Measurements from ENCODE around the gene PWWP2B. TPM values are rescaled to one million over a fixed set of nuclear protein-coding genes. Genes with fewer than 3 reads are reported as not detected.
"Not testable (repeated sequence)": the region's sequence is repeated elsewhere in the genome, so short reads cannot be mapped to it uniquely, and the experiment has no call there.

Gene PWWP2B
- total RNA-seq, 4 donors from 2014 or later: 14.9 to 27.3 (median 16.7) TPM

- no peaks in the 10 kb centered on the region for H3K36me3 ChIP-seq
- H3K9me3 ChIP-seq: no peaks in the 10 kb centered on the region
- 79 to 86% methylated on average over 23 to 25 of the region's 26 CpGs for WGBS, 2 donors
- H3K27me3 ChIP-seq: no peaks in the 10 kb centered on the region
- intact Hi-C loops (cut with DNase I): no loop called here
- DNase-seq: no peak
- H3K4me1 ChIP-seq: no peaks in the 10 kb centered on the region
- TF ChIP-seq CTCF (IDR thresholded peaks at IDR 0.05) (no peak), POLR2A (IDR thresholded peaks at IDR 0.05) (no peak)
- H3K4me3 ChIP-seq: no peak overlapping the region
- no peak overlapping the region for H3K27ac ChIP-seq
Observed at GRCh38 chr10:132375116-132375794, 21.7 kb upstream of the PWWP2B start.

DNA sequence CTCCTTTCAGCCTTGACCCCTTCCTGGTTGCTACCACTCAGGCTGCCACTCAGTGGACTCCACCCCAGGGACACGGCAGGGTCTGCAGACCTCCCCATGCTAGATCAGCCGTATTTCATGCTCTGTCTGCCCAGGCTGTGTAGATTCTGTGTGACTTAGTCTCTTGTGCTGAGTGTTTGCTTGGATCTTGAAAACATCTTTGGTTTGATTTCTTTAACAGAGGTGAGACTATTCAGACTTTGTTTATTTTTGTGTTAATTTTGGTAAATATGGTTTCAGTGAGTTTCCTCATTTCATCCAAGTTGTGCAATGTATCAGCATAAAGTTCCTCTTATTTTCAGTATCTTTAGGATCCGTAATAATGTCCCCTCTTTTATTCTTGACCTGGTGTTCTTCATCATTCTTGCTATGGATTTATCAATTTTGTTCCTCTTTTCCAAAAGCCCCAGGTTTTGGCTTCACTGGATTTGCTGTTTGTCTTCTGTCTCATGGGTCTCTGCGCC lies 21.2 kb upstream of the PWWP2B start:
- intact Hi-C loops (cut with DNase I): no loop called here
- 72 to 81% methylated on average over 3 to 4 of the region's 4 CpGs for WGBS, 2 donors
- TF ChIP-seq POLR2A (IDR thresholded peaks at IDR 0.05) (no peak), CTCF (IDR thresholded peaks at IDR 0.05) (no peak)

DNA sequence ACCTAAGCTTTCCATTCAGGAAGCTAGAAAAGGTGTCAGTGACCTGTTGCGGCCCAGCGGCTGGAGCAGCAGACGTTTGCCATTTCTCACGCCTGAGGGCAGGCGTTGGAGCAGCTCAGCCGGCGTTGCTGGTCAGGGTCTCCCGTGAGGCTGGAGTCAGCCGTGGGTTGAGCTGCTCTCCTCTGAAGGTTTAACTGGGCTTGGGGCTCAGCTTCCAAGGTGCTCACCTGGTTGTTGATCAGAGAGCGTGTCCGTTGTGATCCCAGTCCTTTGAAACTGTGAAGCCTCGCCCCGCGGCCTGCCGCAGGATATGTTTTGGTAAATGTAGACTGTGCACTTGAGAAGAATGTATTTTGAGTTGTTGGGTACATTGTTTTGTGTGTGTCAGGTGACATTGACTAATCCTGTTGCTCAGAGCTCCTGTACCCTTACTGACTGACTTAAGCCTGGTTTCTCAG lies 20.6 kb upstream of the PWWP2B start:
- TF ChIP-seq POLR2A (IDR thresholded peaks at IDR 0.05) (no peak), CTCF (IDR thresholded peaks at IDR 0.05) (no peak)
- Histone ChIP-seq H3K9me3 (peaks cover 0 to 6% (median 0%) of the 10 kb centered on the region in 3 donors), H3K4me1 (peaks cover 0 to 3% (median 0%) of the 10 kb centered on the region in 3 donors), H3K27ac (no peak overlapping the region), H3K4me3 (no peak overlapping the region), H3K27me3 (no peaks in the 10 kb centered on the region), H3K36me3 (no peaks in the 10 kb centered on the region)
- no peak for DNase-seq
- intact Hi-C loops (cut with DNase I): no loop called here
- 84 to 93% methylated on average over 3 to 15 of the region's 15 CpGs for WGBS, 2 donors

More for the DNA sequence above, 21.2 kb upstream of the PWWP2B start:
- peaks cover 0 to under 1% (median 0%) of the 10 kb centered on the region in 3 donors for H3K9me3 ChIP-seq
- H3K36me3 ChIP-seq: no peaks in the 10 kb centered on the region
- DNase-seq: no peak
- no peaks in the 10 kb centered on the region for H3K4me1 ChIP-seq
- no peak overlapping the region for H3K27ac ChIP-seq
- no peak overlapping the region for H3K4me3 ChIP-seq
- no peaks in the 10 kb centered on the region for H3K27me3 ChIP-seq

DNA sequence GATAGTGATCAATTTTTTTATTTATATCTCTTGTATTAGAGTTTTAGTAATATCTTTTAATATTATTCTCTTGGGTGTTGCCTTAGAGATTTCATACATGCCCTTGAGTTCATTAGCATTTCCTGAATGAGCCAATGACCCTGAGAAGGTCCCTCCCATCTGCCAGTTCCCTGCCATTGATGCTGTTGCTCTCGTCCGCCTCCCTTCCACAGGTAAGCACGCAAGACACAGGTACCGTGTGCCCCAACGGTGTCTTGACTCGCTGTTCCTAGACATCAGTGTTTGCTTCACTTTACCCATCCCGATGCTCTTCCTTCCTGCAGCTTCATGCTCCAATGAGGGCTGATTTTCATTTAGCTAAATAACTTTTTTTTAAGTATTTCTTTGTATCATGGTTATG lies 19.7 kb upstream of the PWWP2B start:
- no peak for DNase-seq

DNA sequence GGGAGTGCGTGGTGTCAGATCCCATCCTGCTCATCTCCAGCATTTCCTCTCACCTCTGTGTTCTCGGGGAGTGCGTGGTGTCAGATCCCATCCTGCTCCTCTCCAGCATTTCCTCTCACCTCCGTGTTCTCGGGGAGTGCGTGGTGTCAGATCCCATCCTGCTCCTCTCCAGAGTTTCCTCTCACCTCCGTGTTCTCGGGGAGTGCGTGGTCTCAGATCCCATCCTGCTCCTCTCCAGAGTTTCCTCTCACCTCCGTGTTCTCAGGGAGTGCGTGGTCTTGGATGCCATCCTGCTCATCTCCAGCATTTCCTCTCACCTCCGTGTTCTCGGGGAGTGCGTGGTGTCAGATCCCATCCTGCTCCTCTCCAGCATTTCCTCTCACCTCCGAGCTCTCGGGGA lies 18.0 kb upstream of the PWWP2B start:
- H3K4me3 ChIP-seq; intact Hi-C loops (cut with DNase I); DNase-seq; H3K36me3 ChIP-seq; H3K9me3 ChIP-seq; H3K27ac ChIP-seq; H3K27me3 ChIP-seq: not testable (repeated sequence)
- peaks cover 0 to 12% (median 0%) of the 10 kb centered on the region in 3 donors for H3K4me1 ChIP-seq
- WGBS, 2 donors: 73 to 86% methylated on average over 16 of the region's 16 CpGs

More for the DNA sequence above, 19.7 kb upstream of the PWWP2B start:
- Histone ChIP-seq H3K9me3 (peaks cover 0 to 7% (median 0%) of the 10 kb centered on the region in 3 donors), H3K4me3 (no peak overlapping the region), H3K27ac (no peak overlapping the region), H3K4me1 (peaks cover 0 to 12% (median 0%) of the 10 kb centered on the region in 3 donors), H3K27me3 (no peaks in the 10 kb centered on the region), H3K36me3 (no peaks in the 10 kb centered on the region)
- TF ChIP-seq CTCF (IDR thresholded peaks at IDR 0.05): no peak
- no peak for TF ChIP-seq POLR2A (IDR thresholded peaks at IDR 0.05)
- WGBS, 2 donors: 87 to 89% methylated on average over 7 of the region's 7 CpGs
- intact Hi-C loops (cut with DNase I): no loop called here

GRCh38 chr10:132380986-132381385 lies 16.0 kb upstream of the PWWP2B start:
- DNase-seq; intact Hi-C loops (cut with DNase I); H3K9me3 ChIP-seq; H3K27ac ChIP-seq; H3K27me3 ChIP-seq; H3K36me3 ChIP-seq; H3K4me3 ChIP-seq: not testable (repeated sequence)
- WGBS, 2 donors: 74 to 100% methylated on average over 1 to 2 of the region's 4 CpGs
- H3K4me1 ChIP-seq: peaks cover 0 to 16% (median 0%) of the 10 kb centered on the region in 3 donors

Data from esophagus squamous epithelium (tissue), 5 donors.